CD4-positive, alpha-beta T cell treated with Interleukin-12 subunit alpha and Interleukin-12 subunit beta, for 1 hour (primary cell): Measurements from ENCODE around the gene IGSF21.

Source experiments
- DNase-seq: peaks from one replicate; pipeline ENCODE4 v3.0.0-alpha.2; 2020

The IGSF21 gene

DNA sequence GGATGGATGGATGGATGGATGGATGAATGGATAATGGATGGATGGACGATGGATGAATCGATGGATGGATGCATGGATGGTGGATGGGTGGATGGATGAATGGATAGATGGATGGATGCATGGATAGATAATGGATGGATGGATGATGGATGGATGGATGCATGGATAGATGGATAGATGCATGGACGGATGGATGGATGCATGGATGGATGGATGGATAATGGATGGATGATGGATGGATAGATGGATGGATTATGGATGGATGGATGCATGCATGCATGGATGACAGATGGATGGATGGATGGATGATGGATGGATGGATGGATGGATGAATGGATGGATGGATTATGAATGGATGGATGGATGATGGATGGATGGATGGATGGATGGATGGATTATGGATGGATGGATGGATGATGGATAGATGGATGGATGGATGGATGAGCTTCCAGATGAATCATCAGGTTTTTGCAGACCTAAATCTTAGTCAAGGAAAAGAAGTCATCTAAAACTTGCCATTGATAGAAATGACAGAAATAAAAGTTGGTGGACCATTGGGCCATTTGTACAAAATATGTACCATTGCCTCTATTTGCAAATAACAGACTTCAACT, 197.7 kb downstream of the IGSF21 start:
- no peak for DNase-seq

DNA sequence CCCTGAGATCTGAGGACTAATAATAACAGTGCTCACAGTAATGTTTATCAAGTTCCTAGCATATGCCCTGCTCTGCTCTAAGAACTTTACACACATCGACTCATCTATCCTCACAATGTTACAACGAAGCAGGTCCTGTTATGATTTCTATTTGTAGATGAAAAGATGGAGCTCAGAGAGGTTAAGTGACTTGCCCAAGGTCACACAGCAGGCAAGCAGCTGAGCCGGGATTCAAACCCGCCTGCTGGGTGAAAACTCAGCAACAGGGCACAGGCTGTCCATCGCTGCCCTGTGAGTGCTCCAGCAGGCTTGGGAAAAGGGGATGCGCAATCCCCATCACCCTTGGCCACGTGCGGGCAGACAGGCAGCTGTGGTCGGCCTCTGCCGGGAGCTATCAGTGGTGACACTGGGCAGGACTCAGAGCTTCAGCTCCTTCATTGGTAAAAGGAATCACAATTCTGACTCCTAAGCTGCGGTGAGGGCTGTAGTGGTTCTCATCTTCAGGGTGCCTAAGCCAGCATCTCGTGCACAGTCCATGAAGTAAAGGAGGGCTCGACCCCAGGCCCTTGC, 199.8 kb downstream of the IGSF21 start:
- DNase-seq, result no peak

GRCh38 chr1:18309552-18310155, 202.1 kb downstream of the IGSF21 start:
- no peak for DNase-seq

DNA sequence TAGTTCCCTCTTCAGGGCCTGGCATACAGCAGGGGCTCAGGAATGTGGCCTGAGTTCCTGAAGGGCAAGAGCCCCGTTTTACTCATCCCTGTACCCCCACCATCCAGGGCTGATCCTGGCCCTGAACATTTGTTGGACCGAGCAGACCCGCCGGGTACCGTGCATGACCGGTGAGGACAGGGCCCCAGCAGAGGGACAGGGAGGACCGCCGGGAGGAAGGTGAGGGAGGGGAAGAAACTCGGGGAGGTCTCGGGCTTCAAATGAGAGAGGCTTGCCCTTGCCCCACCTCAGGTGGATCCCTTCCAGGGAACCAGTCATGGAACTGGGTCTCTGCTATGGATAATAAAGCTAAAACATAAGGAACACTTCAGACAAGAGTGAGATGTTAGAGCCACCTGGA, 205.4 kb downstream of the IGSF21 start:
- no peak for DNase-seq

DNA sequence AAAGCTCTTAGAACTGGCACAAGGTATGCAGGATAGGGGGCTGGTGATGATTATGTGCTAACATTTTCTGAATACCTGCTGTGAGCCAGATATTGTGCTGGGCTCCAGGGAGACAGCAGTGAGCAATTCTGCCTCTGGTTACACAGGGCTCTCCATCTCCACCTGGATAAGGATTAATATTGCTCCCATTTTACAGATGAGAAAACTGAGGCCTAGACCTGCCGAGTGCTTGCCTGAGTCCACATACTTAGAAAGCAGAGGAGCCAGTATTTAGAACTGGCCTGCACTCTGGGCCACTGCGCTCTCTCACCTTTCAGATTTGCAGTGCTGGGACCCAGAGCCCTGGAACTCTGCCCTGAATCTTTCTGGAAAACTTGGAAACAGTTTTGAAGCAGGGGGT, 205.9 kb downstream of the IGSF21 start:
- no peak for DNase-seq

GRCh38 chr1:18314399-18314798, 206.8 kb downstream of the IGSF21 start:
- no peak for DNase-seq

DNA sequence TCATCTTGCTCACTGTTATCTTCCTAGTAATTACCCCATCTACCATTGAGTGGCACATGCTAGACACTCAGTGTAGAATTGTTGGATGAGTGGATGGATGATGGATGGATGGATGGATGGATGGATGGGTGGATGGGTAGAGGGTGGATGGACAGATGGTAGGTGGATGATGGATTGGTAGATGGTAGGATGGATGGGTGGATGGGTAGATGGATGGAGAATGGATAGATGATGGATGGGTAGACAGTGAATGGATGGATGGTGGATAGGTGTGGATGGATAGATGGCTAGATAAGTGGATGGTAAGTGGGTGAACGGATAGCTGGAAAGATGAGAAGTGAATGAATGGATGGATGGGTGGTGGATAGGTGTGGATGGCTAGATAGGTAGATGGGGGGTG, 207.9 kb downstream of the IGSF21 start:
- no peak for DNase-seq

GRCh38 chr1:18316764-18317163, 209.2 kb downstream of the IGSF21 start:
- DNase-seq, result no peak

DNA sequence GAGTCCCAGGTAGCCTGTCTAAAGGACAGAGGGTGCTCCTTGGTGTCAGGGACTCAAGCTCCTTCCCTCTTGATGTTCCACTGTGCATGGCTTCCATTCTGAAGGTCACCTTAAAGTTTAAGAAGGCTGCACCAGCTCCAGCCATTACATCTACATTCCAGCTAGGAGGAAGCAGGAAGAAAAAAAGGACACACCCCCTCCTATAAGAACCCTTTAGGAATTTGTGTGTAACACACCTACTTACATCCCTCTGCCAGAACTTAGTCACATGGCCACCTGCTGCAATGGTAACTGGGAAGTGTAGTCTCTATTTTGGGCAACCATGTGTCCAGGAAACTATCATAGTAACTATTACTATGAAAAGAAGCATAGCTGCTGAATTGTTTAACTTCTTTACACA, 211.5 kb downstream of the IGSF21 start:
- no peak for DNase-seq

- no peak for DNase-seq
These were observed 212.5 kb downstream of the IGSF21 start for GRCh38 chr1:18320051-18320450.

DNA sequence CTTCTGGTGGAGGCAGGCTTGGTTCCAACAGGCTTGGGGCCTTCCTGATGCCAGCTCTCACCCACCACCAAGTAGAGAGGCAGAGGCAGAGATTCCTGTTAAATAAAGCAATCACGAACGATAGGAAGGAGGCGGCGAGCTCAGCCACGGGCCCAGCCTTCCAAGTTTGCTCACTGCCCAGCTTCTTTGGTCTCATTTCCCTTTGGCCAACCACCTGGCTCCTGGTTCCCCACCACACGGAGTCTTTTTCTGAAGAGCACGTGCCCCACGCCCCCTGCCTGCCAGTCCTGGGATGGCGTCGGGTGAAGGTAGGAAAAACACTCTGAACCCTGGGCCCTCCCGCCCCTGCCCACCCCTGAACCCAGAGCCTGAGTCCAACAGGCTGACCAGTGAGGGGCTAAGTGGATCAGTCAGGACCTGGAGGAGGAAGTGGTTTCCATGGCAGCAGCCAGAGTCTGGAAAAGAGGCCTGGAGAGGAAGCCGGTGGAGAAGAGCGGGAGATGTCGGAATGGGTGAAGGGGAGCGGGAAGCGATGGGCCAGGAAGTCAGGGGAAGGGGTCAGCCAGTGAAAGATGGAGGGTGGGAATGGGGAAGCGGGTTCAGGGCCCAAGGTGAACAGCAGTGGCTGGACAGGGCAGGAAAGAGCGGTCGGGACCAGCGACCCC, 214.9 kb downstream of the IGSF21 start:
- no peak for DNase-seq

DNA sequence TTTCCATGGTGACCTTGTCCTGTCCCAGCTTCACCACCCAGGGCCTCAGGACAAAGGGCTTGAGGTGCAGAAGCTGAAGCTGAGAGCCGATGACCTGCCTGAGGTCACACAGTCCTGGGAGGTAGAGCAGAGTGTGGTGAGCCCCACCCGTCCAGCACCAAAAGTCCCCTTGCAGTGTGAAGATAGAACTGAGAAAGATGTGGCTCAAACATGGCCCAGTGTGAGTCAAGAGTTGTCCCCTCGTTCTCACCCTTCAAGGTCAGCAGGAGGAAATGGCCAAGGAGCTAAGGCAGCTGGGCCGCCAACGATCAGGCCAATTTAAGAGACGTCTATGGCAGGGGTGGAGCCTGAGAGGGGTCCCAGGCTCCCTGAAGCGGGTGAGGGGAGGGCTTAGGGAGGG, 215.7 kb downstream of the IGSF21 start:
- no peak for DNase-seq

DNA sequence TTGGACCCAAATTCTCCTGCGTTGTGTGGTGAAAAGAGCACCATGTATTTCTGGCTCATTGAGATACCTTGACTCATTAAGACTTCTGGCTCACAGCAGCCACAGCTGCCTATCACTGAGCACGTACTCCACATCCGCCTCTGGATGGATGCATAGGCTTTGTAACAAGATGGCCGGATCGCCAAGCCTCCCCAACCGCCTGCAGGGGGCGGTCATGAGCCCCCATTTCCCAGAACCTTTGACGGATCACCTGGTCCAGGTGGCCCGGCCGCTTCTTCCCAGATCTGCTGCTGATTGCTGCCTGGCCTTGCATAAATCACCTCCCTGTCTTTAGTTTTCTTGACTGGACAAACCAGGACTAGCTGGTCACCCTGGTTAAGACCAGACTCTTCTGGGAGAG, 216.6 kb downstream of the IGSF21 start:
- no peak for DNase-seq

DNA sequence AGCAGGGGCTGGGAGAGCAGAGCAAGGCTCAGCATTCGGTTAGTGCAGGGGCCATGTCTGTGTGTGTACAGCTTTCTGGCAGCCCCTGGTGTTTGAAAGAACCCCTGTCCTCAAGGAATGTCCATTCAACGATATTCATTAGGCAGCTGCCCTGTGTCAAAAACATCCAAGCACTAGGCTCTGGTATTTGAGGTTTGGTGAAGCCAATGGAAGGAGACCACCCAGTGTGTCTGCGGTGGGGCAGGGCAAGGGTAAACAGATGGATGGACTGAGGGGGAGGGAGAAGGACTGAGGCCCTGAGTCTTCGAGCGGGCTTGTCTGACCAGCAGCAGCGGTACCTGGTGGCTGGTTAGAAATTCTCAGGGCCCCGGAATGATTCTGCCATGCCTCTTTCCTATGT, 217.5 kb downstream of the IGSF21 start:
- no peak for DNase-seq

DNA sequence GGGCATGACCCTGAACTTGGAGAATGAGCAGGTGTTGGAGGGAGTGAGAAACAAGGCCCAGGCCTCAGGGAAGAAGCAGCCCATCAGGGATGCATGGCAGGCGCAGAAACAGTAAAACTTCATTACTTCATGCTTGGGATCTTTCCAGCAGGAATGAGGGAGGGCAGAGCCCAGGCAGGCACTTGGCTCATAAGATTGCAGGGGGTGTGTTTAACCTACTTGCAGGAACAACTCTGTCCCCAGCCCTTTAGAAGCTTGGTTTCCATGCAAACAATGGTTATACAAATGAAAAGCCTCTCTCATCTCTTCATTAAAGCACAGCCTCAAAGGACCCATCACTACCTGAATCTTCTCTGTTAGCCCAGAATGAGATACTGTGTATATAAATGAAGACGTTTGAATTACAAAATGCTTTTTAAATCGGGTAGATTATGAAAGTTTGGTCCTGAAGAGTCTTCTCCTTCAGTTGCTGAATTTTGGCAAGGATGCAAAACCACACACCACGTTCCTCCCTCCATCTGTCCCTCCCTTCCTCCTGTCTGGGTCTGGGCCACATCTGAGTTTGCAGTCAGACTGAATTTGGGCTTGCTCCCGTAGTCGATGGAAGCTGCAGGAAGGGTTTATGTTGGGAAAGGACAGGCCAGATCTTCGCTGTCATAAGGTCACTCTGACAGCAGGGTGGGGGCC, 218.8 kb downstream of the IGSF21 start:
- no peak for DNase-seq

- no peak for DNase-seq
These were observed 220.1 kb downstream of the IGSF21 start for GRCh38 chr1:18327650-18328049.

- DNase-seq, result no peak
These were observed 221.2 kb downstream of the IGSF21 start for GRCh38 chr1:18328803-18329202.

DNA sequence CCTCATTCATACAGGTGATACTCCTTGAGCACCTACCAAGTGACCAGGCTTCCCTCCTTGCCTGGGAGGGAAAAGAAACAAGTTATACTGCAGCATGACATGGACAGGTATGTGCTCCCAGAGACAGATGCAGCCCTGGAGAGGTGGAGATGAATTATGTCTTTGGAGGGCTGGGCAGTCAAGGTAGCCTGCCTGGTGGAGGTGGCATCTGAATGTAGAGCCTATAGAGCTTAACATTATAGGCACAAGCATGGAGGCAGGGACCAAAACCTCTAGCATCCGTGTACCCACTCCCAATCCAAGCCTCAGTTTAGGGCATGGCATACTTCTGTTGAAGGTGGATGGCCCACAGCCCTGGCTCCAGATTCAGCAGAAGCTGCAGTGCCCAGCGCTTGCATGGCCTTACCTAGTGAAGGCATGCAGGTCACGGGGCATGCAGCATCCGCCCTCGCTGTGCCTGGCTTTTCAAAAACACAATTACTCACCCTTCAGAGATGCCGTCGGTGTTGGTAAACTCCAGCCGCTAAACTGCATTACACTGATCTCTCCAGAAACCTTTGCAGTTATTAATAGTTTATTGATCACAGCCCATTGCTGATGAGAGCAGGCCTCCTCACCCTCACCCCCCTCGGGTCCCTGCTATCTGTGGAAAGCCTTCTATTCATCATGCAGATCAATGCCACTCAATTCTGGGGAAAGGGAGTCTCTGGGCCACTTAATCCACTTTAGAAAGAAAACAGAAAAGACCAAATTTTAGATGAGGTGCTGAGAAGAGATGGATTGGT, 222.1 kb downstream of the IGSF21 start:
- no peak for DNase-seq

DNA sequence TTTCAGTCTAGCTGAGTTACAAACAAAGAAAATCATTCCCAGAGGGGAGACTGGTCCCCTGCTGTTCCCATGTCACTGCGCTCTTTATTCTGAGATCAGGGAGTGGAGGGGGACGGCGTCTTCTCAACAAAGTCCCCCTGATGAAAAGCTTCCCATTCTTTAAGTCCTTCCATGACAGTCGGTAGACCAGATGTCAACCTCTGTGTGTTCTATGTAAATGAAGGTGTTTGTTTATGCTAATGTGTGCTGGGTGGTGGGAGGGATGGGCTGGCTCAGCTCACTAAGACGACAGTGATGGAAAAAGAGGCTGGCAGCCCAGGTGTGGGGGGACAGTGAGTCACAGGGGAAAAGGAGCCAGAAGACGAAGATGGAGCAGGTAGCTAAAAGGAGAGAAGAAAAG, 225.0 kb downstream of the IGSF21 start:
- no peak for DNase-seq

DNA sequence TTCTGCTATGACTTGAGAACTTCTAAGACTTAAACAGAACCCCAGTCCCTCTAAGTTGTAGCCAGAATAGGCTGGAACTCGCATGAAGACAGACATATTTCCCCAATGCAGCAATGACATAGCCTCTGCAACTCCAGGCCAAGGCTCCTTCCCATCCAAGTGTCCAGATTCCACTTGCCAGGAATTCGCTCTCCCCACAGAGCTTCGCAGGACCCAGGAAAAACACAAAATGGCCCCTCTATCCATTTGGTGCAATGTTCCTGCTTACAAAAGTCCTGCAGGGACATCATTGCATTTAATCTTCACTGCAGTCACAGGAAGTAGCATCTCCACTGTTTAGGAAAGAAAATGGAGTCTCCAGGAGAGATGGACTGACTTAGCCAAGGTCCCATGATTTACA, 225.6 kb downstream of the IGSF21 start:
- DNase-seq, result no peak

DNA sequence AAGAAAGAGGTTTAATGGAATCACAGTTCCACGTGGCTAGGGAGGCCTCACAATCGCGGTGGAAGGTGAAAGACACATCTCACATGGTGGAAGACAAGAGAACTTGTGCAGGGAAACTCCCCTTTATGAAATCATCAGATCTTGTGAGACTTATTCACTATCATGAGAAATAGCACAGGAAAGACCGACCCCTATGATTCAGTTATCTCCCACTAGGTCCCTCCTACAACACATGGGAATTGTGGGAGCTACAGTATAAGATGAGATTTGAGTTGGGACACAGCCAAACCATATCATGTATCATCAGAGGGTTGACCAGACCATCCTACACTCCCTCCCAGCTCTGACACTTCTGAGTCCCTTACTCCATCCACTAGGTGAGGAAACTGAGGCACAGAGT, 229.2 kb downstream of the IGSF21 start:
- DNase-seq, result no peak

DNA sequence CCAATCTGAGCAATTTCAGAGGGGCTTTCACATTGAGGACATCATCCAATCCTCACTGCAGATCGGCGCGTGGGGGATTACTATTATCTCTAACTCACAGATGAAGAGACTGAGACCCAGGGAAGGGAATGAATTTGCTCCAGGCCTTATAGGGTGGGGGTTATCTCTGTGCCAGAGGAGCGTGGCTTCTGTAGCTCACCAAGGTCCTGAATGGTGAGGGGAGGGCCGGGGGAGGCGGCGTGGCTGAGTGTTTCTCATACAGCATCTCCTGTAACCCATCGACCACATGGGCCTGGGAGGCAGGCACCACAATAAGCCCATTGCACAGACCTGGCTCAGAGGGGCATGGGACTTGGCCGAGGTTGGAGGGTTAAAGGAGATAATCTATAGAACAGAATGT, 230.2 kb downstream of the IGSF21 start:
- no peak for DNase-seq

DNA sequence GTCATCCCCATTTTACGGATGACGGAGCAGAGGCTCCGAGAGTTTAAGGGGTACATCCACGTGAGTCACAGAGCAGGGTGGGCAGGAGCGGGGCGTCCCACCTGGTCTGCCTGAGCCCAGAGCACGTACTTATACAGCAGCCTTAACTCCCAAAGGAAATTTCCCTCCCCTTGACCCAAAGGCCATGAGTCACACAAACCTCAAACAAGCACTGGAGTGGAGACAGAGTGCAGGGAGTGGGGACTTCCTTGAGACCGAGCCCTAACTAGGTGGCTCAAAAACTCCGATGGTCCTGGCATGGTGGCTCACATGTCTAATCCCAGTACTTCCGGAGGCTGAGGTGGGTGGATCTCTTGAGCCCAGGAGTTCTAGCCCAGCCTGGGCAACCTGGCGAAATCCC, 231.6 kb downstream of the IGSF21 start:
- no peak for DNase-seq
